Chondrocyte (in vitro differentiated cells): ENCODE measurements around the gene UXT. TPM values are rescaled to one million over a fixed set of nuclear protein-coding genes. Genes with fewer than 3 reads are reported as not detected.
"Not testable (repeated sequence)": the region's sequence is repeated elsewhere in the genome, so short reads cannot be mapped to it uniquely, and the experiment has no call there.

Experiments
- DNase-seq: peaks from one replicate; pipeline ENCODE4 v3.0.0; 2021; ENCODE audit warnings: mixed read lengths, low spot score
- H3K27ac Mint-ChIP-seq: one replicate; pipeline ENCODE4 v1.8.0; 2021; ENCODE audit warnings: mild to moderate bottlenecking, moderate library complexity, mixed read lengths; ENCODE audit not compliant: unreplicated experiment
- H3K27me3 Mint-ChIP-seq: 2 replicates; pipeline ENCODE4 v1.8.0; 2021; ENCODE audit warnings: low read depth, mixed read lengths
- H3K36me3 Mint-ChIP-seq: 2 replicates; pipeline ENCODE4 v1.8.0; 2021; ENCODE audit warnings: low read depth, mixed read lengths
- H3K4me1 Mint-ChIP-seq: 2 replicates; pipeline ENCODE4 v1.8.0; 2021; ENCODE audit warnings: low read depth, mild to moderate bottlenecking, mixed read lengths
- H3K4me3 Mint-ChIP-seq: one replicate; pipeline ENCODE4 v1.8.0; 2021; ENCODE audit warnings: mild to moderate bottlenecking, moderate library complexity, mixed read lengths; ENCODE audit not compliant: unreplicated experiment
- H3K9me3 Mint-ChIP-seq: 2 replicates; pipeline ENCODE4 v1.8.0; 2021; ENCODE audit warnings: low read depth, mixed read lengths
- CTCF ChIP-seq: fragments of 200-600 bp; sonication (generic); IDR thresholded peaks from 2 replicates; pipeline ENCODE4 v1.5.0; 2021; ENCODE audit warnings: antibody characterized with exemption, mild to moderate bottlenecking, moderate library complexity
- total RNA-seq: library from RNA; stranded (reverse); gene quantifications from 3 replicates; pipeline ENCODE4 v1.2.1, GENCODE V29; 2021

Gene UXT
- total RNA-seq, 1 donor from 2014 or later = 75.6 TPM

DNA sequence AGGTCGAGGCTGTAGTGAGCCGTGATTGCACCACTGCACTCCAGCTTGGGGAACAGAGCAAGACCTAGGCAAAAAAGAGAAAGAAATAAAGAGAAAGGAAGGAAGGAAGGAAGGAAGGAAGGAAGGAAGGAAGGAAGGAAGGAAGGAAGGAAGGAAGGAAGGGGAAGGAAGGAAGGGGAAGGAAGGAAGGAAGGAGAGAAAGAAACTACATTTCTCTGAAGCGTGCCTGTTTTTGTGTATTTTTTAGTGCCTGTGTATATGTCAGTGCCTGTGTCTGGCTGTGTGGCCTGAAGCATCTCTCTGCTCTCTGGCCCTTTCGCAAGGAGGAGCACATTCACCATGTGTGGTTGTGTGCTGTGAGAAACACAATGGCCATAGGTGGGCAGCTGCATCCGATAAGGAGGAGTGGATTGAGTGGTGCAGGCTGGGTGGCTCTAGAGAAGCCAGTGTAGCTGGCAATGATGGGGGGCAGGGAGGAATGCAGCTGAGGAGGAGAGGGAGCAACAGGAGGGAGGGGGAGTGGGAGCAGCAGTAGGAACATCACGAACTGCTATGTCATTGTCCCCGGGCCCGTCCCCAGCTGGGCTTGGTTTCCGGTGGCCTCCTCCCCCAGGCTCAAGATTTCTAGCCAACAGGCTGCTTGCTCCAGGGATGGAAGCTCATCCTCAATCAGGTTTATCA lies 50.7 kb downstream of the UXT start:
- H3K4me1 Mint-ChIP-seq = peaks cover 3% of the 10 kb centered on the region
- no peaks in the 10 kb centered on the region for H3K27me3 Mint-ChIP-seq
- no peak for TF ChIP-seq CTCF
- H3K4me3 Mint-ChIP-seq = no peak overlapping the region
- peaks cover 9% of the 10 kb centered on the region for H3K9me3 Mint-ChIP-seq
- no peak for DNase-seq
- no peak overlapping the region for H3K27ac Mint-ChIP-seq
- no peaks in the 10 kb centered on the region for H3K36me3 Mint-ChIP-seq

- Mint-ChIP-seq H3K4me3 (no peak overlapping the region), H3K9me3 (peaks cover 5% of the 10 kb centered on the region), H3K4me1 (peaks cover 3% of the 10 kb centered on the region), H3K27ac (no peak overlapping the region), H3K36me3 (no peaks in the 10 kb centered on the region), H3K27me3 (no peaks in the 10 kb centered on the region)
- TF ChIP-seq CTCF = no peak
- DNase-seq = no peak
These were observed 51.9 kb downstream of the UXT start for GRCh38 chrX:47607091-47607490.

GRCh38 chrX:47605024-47605423 lies 54.0 kb downstream of the UXT start:
- no peak for DNase-seq
- Mint-ChIP-seq H3K9me3 (peaks cover 11% of the 10 kb centered on the region), H3K27ac (no peak overlapping the region), H3K4me1 (peaks cover 3% of the 10 kb centered on the region), H3K36me3 (peaks cover 4% of the 10 kb centered on the region), H3K27me3 (no peaks in the 10 kb centered on the region), H3K4me3 (no peak overlapping the region)
- TF ChIP-seq CTCF = no peak

DNA sequence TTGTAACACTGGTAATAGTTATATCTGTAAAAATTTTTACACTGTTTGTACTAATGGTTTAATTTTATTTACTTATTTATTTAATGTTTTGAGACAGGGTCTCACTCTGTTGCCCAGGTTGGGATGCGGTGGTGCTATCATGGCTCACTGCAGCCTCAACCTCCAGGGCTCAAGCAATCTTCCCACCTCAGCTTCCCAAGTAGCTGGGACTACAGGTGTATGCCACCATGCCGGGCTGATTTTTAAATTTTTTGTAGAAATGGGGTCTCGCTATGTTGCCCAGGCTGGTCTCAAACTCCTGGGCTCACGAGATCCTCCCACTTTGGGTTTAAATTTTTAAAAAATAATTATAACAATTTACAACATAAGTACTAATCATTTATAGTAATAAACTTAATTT lies 55.9 kb downstream of the UXT start:
- not testable (repeated sequence) for H3K4me1 Mint-ChIP-seq, H3K36me3 Mint-ChIP-seq, H3K27ac Mint-ChIP-seq, DNase-seq, H3K27me3 Mint-ChIP-seq, H3K4me3 Mint-ChIP-seq
- peaks cover 17% of the 10 kb centered on the region for H3K9me3 Mint-ChIP-seq

Other genes starting within 250 kb of the UXT start
- 4.9 to 6.8 TPM (median 6.8 TPM) in 3 replicates for gene ZNF41, start 176.0 kb downstream of the UXT start, total RNA-seq
- gene ARAF, start 98.0 kb downstream of the UXT start, total RNA-seq = 53.6 to 67.8 TPM (median 61.9 TPM) in 3 replicates
- 599 to 671 TPM (median 633 TPM) in 3 replicates for gene TIMP1, start 76.7 kb downstream of the UXT start, total RNA-seq
- gene SYN1, start 39.3 kb downstream of the UXT start, total RNA-seq = 2.6 to 5.9 TPM (median 3.7 TPM) in 3 replicates
- gene CFP, start 29.2 kb downstream of the UXT start, total RNA-seq = 0.60 to 0.87 TPM (median 0.77 TPM) in 3 replicates
- gene ELK1, start 8.6 kb downstream of the UXT start, total RNA-seq = 32.6 to 37.9 TPM (median 34.7 TPM) in 3 replicates
- gene ZNF81, start 177.7 kb upstream of the UXT start, total RNA-seq = 8.5 to 15.8 TPM (median 8.6 TPM) in 3 replicates